HG02763 (cell line): Measurements from ENCODE around the gene NDUFS2.
A peak's percentile ranks its signal among the peaks of the same experiment; 100 is the strongest.

Experiments
- ATAC-seq: cut with Tn5 transposase; IDR thresholded peaks from one replicate; pipeline ENCODE4 v1.9.1; 2021; ENCODE audit warnings: mild to moderate bottlenecking, moderate library complexity; ENCODE audit not compliant: unreplicated experiment

The NDUFS2 gene

GRCh38 chr1:161201836-161202712, at the start of gene NDUFS2:
Gene NDUFS2, plus strand, starts transcription at chr1:161202367. Its CDS starts 19 bp downstream, at chr1:161202386.
- peak; percentile 95 for ATAC-seq

DNA sequence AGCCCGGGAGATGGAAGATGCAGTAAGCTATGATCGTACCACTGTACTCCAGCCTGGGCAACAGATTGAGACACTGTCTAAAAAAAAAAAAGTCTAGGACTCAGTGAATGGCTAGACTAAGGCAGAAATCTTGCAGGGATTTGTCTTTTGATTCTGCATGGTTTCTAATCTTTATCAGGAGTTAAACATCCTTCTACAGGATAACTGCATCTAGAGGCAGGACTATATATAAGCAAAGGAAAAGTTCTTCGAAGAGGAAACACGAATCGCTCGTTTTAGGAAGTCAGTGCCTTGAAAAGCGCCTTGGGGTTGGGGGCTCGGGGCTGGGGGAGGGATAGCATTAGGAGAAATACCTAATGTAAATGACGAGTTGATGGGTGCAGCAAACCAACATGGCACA, 49.0 kb upstream of the NDUFS2 start:
- ATAC-seq = no peak

- peak; percentile 74 for ATAC-seq
Measured at GRCh38 chr1:161153682-161154337, 48.4 kb upstream of the NDUFS2 start, which contains the start of gene UFC1. Gene UFC1, plus strand, starts transcription at chr1:161153978. Its CDS starts 20 bp downstream, at chr1:161153998.

DNA sequence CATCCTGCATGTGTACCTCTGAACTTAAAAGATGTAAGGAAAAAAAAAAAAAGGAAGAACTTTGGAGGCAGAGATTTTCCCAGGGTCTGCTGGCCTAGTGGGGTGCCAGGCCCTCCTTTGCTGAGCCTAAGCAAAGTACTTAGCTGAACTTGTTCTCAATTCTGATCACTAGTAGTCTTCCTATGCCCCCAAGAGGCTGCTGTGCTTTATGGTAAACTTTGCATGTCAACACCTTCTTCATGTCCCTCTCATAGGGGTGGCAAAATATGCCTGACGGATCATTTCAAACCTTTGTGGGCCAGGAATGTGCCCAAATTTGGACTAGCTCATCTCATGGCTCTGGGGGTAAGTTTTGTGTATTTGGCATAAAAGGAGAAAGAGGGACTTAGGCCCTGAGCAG, 44.3 kb upstream of the NDUFS2 start:
- no peak for ATAC-seq

GRCh38 chr1:161158316-161159010, 43.7 kb upstream of the NDUFS2 start:
- no peak for ATAC-seq

DNA sequence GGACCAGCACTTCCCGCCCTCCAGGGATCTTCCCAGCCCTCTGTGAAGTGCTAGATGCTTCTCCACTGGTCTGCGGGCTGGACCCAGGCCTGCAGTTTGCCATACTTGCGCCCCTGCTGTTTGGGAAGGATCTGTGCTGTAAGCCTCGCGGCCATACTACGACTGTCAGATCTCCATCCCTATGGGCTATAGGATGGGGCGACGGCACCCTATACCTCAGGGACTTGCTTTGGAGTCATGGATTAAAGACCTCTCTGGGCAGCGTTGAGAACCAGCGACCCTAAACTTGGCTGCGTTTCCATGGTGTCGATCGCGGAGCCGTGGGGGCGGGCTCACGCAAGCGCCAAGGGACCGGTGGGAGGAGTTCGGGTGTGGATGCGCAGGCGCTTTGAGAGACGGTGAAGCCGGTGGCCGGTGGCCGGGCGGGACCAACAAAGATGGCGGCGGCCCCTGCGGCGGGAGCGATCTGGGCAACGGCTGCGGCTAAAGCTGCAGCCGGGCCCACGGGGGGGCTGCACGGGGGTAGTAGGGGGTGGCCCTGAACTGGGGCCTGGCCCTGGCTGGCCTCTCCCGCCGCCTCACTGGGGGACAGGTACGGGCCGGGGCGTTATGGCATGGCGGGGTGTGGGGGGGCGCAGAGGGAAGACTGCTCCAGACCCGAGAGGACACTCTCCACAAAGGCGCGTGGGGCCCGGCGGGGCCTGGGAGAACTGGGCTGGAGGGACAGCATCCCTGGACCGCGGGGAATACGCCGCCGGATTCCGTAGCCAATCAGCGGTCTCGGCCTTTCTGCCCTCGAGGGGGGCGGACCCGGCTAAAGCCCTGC, 42.9 kb upstream of the NDUFS2 start, which contains the start of gene USP21:
USP21 (plus strand) TSS at position 414 of the 826 bp plus-strand sequence. CDS start 1,141 bp downstream, outside the sequence.
- ATAC-seq = peak; percentile 88

GRCh38 chr1:161159913-161160243, 42.3 kb upstream of the NDUFS2 start:
- ATAC-seq = peak; percentile 11

DNA sequence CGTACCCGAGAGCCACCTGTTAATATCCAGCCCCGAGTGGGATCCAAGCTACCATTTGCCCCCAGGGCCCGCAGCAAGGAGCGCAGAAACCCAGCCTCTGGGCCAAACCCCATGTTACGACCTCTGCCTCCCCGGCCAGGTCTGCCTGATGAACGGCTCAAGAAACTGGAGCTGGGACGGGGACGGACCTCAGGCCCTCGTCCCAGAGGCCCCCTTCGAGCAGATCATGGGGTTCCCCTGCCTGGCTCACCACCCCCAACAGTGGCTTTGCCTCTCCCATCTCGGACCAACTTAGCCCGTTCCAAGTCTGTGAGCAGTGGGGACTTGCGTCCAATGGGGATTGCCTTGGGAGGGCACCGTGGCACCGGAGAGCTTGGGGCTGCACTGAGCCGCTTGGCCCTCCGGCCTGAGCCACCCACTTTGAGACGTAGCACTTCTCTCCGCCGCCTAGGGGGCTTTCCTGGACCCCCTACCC, 41.5 kb upstream of the NDUFS2 start:
- no peak for ATAC-seq

- no peak for ATAC-seq
Measured at GRCh38 chr1:161161652-161162051, 40.5 kb upstream of the NDUFS2 start.

- ATAC-seq = no peak
Measured at GRCh38 chr1:161162052-161162451, 40.1 kb upstream of the NDUFS2 start.

DNA sequence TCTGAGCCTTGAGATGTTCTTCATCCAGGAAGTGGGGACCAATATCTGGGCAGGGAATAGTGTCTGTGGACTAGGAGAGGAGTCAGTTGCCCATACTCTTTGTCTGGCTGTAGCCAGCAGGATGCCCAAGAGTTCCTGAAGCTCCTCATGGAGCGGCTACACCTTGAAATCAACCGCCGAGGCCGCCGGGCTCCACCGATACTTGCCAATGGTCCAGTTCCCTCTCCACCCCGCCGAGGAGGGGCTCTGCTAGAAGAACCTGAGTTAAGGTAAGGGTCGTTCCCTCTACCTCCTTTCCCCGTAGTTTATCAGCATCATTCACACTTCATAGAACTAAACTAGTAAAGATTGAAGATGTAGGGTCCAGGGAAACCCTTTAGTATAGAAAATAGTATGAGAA, 39.4 kb upstream of the NDUFS2 start:
- no peak for ATAC-seq

DNA sequence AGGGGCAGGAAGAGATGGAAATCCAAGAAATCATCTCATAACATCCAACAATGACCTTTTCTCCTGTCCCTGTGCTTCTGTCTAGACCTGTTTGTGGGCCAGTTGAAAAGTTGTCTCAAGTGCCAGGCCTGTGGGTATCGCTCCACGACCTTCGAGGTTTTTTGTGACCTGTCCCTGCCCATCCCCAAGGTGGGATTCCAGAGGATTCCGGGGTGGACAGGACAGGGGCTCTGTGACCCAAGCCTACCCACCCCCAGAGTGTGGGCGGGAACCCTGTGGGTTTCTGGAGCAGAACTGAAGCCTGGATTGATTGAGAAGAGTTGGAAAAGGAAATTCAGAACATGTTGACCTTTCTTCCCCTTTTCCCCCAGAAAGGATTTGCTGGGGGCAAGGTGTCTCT, 38.4 kb upstream of the NDUFS2 start:
- ATAC-seq = no peak

- ATAC-seq = no peak
Measured at GRCh38 chr1:161164901-161165610, 37.1 kb upstream of the NDUFS2 start.

DNA sequence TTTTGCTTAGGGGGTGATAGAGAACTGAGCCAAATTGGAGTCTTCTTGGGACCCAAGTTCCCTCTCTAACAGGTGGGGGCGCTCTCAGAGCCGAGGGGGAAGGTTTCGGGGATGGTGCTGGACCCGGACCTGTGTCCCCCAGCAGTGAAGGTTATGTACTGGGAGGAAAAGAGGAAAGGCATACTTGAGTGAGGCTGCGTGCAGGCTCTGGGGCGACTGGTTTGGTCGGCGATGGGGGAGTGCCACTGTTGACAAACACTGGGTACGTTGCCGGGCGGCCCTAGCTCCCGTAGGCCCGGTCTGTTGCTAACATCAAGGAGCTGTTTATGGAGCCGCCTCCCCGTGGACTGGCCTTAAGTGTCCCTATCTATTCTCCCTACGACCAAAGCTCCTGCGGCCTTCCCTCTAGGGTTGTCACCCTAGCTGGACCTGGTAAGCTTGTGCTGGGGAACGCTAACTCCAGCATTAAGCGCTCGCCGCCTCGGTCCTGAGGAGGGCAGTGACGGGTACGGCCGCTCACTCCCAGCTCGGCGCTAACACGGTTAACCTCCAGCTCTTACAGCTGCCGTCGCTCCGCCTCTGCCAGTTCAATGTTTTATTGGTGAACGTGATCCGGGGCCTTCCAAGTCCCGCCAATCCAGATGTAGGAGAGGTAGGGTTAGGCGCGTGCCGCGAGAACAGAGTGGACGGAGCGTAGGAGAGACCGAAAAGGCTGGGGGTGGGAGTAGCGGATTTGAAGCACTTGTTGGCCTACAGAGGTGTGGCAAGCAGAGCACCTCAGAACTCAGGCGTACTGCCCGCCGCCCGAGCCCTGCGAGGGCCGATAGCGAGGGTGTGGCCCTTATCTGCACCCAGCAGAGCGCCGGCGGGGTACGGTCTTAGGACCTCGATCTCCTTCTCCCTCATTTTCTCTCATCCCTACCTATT, 36.2 kb upstream of the NDUFS2 start, which contains the start of gene PPOX:
PPOX (plus strand) TSS at position 685 of the 927 bp plus-strand sequence. CDS start 422 bp downstream, outside the sequence.
- peak; percentile 92 for ATAC-seq

DNA sequence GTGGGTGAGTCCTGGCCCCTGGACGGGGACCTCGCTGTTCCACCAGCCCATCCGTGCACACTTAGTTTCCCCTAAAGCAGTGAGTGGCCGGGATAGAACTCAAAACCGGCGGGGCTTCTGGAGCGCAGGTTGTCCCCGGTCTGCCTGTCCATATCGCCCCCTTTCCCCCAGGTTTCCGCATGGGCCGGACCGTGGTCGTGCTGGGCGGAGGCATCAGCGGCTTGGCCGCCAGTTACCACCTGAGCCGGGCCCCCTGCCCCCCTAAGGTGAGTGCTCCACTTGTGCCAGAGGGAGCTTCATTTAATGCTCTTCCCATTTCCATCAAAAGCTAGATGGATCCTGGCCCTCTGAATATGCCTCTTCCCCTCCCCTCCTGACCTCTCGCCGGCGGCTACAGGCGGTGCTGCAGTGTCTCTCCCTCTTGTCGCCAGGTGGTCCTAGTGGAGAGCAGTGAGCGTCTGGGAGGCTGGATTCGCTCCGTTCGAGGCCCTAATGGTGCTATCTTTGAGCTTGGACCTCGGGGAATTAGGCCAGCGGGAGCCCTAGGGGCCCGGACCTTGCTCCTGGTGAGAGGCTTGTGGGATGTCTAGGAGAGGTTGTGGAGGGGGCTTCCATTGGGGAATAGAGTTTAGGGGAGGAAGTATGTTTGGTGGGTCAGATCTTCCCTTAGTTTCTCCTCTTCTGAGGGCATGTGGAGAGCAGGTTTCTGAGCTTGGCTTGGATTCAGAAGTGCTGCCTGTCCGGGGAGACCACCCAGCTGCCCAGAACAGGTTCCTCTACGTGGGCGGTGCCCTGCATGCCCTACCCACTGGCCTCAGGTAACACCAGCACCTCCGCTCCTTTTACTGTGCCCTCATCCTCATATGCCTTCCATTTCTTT, 35.3 kb upstream of the NDUFS2 start:
- ATAC-seq = no peak

GRCh38 chr1:161168906-161169305, 33.3 kb upstream of the NDUFS2 start:
- no peak for ATAC-seq

- ATAC-seq = no peak
Measured at GRCh38 chr1:161171191-161171590, 31.0 kb upstream of the NDUFS2 start.

- no peak for ATAC-seq
Measured at GRCh38 chr1:161171696-161172095, 30.5 kb upstream of the NDUFS2 start.
